ENCODE results near the gene ZXDC. TPM values are rescaled to one million over a fixed set of nuclear protein-coding genes. Genes with fewer than 3 reads are reported as not detected.

ZXDC gene
- total RNA-seq, 1 donor from 2014 or later = 26.6 TPM

DNA sequence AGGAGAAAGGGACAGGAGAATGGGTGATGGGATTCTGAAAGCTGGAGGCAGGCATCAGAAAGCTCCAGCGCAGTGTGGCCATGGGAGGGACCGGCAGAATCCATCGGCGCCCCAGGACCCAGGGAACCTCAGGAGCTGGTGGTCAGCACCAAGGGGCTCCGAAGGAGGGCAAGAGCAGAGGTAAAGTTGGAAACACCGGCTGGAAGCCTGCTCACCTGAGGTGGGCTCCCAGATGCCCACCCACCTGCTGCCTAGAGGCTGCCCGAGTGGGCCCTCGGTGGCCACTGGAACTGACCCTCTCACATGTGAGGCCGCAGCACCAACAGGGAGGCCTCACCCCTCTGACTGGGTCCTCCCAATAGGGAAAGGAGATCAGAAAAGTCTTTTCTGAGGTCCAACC is 10.3 kb upstream of the ZXDC start:
- H3K27ac Mint-ChIP-seq (ENCODE audit: unreplicated experiment) = no peak overlapping the region
- H3K9me3 Mint-ChIP-seq (ENCODE audit: low read depth) = no peaks in the 10 kb centered on the region
- H3K4me1 Mint-ChIP-seq (ENCODE audit: low read depth) = peaks cover 16% of the 10 kb centered on the region
- DNase-seq (ENCODE audit: low spot score) = peak; percentile 58
- no peaks in the 10 kb centered on the region for H3K36me3 Mint-ChIP-seq (ENCODE audit: low read depth)
- TF ChIP-seq, protein P1, sequence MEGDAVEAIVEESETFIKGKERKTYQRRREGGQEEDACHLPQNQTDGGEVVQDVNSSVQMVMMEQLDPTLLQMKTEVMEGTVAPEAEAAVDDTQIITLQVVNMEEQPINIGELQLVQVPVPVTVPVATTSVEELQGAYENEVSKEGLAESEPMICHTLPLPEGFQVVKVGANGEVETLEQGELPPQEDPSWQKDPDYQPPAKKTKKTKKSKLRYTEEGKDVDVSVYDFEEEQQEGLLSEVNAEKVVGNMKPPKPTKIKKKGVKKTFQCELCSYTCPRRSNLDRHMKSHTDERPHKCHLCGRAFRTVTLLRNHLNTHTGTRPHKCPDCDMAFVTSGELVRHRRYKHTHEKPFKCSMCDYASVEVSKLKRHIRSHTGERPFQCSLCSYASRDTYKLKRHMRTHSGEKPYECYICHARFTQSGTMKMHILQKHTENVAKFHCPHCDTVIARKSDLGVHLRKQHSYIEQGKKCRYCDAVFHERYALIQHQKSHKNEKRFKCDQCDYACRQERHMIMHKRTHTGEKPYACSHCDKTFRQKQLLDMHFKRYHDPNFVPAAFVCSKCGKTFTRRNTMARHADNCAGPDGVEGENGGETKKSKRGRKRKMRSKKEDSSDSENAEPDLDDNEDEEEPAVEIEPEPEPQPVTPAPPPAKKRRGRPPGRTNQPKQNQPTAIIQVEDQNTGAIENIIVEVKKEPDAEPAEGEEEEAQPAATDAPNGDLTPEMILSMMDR (IDR thresholded peaks at IDR 0.05) = no peak
- peaks cover 3% of the 10 kb centered on the region for H3K27me3 Mint-ChIP-seq (ENCODE audit: low read depth)
- no peak overlapping the region for H3K4me3 Mint-ChIP-seq (ENCODE audit: unreplicated experiment)

DNA sequence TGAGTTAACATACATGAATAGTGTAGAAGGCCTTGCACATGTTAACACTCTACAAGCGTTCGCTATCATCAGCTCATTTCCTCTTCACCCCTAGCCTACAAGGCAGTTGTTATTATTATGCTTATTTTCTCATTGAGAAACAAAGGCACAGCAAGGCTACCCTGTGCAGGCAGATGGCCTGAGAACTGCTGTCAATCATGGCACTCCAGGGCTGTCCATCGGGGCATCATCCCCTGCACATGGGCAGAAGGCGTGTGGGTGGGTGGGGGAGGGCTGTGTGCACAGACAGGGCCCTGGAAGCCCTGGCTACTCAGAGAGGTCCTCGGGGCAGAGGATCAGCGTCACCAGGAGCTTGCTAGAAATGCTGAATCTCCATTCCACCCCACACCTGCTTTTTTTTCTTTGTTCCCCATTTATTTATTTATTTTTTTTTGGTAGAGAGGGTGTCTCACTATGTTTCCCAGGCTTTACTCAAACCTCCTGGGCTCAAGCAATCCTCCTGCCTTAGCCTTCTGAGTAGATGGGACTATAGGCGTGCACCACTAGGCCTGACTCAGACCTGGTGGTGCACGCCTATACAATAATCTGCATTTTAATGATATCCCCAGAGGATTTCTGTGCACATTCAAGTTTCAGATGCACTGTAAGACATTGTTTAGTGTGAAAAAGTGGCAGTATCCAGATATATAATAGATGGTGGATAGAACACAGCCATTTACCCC is 9.6 kb upstream of the ZXDC start:
- peak; percentile 42 for DNase-seq (ENCODE audit: low spot score)
- Mint-ChIP-seq H3K27ac (ENCODE audit: unreplicated experiment) (no peak overlapping the region), H3K4me1 (ENCODE audit: low read depth) (peaks cover 16% of the 10 kb centered on the region), H3K27me3 (ENCODE audit: low read depth) (peaks cover 2% of the 10 kb centered on the region), H3K9me3 (ENCODE audit: low read depth) (no peaks in the 10 kb centered on the region), H3K36me3 (ENCODE audit: low read depth) (no peaks in the 10 kb centered on the region), H3K4me3 (ENCODE audit: unreplicated experiment) (no peak overlapping the region)
- TF ChIP-seq, protein P1 (IDR thresholded peaks at IDR 0.05) = no peak

DNA sequence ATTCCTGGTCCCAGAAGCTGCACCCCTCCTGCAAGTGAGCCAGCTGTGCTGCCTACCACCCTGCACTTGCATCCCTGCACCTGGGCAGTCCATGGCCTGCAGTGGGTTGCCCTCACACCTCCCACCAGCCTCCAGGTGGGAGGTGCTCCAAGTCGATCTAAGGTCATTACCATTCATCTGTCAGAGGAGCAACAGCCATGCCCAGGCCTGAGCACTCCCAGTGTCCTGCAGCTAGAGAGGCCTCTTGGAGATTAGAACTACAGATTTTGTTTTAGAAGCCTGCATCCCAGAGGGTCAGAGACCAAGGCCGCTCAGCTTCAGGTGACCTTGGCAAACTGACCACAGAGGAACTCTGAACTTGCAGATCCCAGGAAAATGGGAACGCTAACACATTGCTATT is 9.0 kb upstream of the ZXDC start:
- Mint-ChIP-seq H3K27ac (ENCODE audit: unreplicated experiment) (no peak overlapping the region), H3K36me3 (ENCODE audit: low read depth) (no peaks in the 10 kb centered on the region), H3K9me3 (ENCODE audit: low read depth) (no peaks in the 10 kb centered on the region), H3K4me3 (ENCODE audit: unreplicated experiment) (no peak overlapping the region), H3K27me3 (ENCODE audit: low read depth) (peaks cover 2% of the 10 kb centered on the region), H3K4me1 (ENCODE audit: low read depth) (peaks cover 16% of the 10 kb centered on the region)
- DNase-seq (ENCODE audit: low spot score) = no peak
- TF ChIP-seq, protein P1 (IDR thresholded peaks at IDR 0.05) = no peak

DNA sequence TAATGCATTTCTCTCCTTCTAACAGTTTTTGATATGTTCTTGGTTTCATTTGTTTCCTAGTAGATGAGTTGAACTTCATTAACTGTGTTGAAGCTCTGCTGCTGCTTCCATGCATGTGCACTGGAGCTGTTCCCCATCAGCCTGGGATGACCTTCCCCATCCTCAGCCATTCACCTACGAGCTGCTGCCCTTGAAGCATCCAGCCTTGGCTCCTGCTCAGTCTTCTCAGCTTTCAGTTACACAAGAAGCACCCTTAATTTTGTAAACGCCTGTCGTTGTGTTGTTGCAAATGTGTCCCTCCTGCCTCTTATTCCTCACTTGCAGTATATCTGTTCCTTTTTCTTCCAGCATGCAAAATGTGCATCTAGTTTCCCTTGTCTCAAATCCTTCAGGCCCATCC is 8.5 kb upstream of the ZXDC start:
- no peaks in the 10 kb centered on the region for H3K9me3 Mint-ChIP-seq (ENCODE audit: low read depth)
- H3K27me3 Mint-ChIP-seq (ENCODE audit: low read depth) = no peaks in the 10 kb centered on the region
- DNase-seq (ENCODE audit: low spot score) = no peak
- H3K4me3 Mint-ChIP-seq (ENCODE audit: unreplicated experiment) = no peak overlapping the region
- no peak overlapping the region for H3K27ac Mint-ChIP-seq (ENCODE audit: unreplicated experiment)
- H3K36me3 Mint-ChIP-seq (ENCODE audit: low read depth) = no peaks in the 10 kb centered on the region
- H3K4me1 Mint-ChIP-seq (ENCODE audit: low read depth) = peaks cover 16% of the 10 kb centered on the region
- TF ChIP-seq, protein P1 (IDR thresholded peaks at IDR 0.05) = no peak

DNA sequence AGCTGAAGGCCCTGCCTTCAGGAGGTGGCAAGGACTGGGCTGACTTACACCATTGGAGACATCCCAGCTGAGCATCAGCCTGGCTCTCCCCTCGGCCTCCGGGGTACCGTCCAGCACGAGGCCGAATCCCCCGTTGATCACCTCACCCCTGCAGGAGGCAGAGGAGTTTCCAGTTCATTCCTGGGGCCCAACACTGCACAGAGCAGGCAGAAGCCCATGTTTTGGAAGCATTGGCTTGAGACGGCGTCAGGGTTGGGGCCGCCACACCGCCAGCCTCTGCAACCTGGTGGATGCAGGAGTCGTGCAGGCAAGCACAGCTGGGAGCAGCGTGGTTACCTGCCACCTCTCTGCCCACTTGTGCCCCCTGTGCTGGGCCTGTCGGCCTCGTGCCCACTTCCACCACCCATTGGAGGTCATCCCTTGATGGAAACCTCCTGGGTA is 7.7 kb upstream of the ZXDC start:
- Mint-ChIP-seq H3K27ac (ENCODE audit: unreplicated experiment) (no peak overlapping the region), H3K4me1 (ENCODE audit: low read depth) (peaks cover 16% of the 10 kb centered on the region), H3K36me3 (ENCODE audit: low read depth) (no peaks in the 10 kb centered on the region), H3K9me3 (ENCODE audit: low read depth) (no peaks in the 10 kb centered on the region), H3K4me3 (ENCODE audit: unreplicated experiment) (no peak overlapping the region), H3K27me3 (ENCODE audit: low read depth) (no peaks in the 10 kb centered on the region)
- TF ChIP-seq, protein P1 (IDR thresholded peaks at IDR 0.05) = no peak
- peak; percentile 74 for DNase-seq (ENCODE audit: low spot score)

Data from chondrocyte (in vitro differentiated cells).